Hematopoietic multipotent progenitor cell (in vitro differentiated cells): Measurements from ENCODE around the gene GMDS. TPM values are rescaled to one million over a fixed set of nuclear protein-coding genes. Genes with fewer than 3 reads are reported as not detected.
A peak's percentile ranks its signal among the peaks of the same experiment; 100 is the strongest.

ENCODE experiments used
- DNase-seq, 3 donors: peaks; one replicate each; pipeline ENCODE4 v3.0.0-alpha.2; 2011 to 2015; ENCODE audit warnings: low read depth in 2 of 3, low spot score in 2 of 3
- total RNA-seq: library from RNA; depleted of rRNA; stranded (reverse); fragments of >200 nt; gene quantifications from one replicate; pipeline ENCODE4 v1.2.3, GENCODE V29; 2012

The GMDS gene
- total RNA-seq, result 12.7 TPM

GRCh38 chr6:2245103-2245876, at the start of gene GMDS:
TSS of gene GMDS (minus strand) at chr6:2245605.
- DNase-seq, result peak; percentile 72 to 90 (median 87)

- DNase-seq, result no peak
Observed at GRCh38 chr6:2285510-2285909, 40.1 kb upstream of the GMDS start.

DNA sequence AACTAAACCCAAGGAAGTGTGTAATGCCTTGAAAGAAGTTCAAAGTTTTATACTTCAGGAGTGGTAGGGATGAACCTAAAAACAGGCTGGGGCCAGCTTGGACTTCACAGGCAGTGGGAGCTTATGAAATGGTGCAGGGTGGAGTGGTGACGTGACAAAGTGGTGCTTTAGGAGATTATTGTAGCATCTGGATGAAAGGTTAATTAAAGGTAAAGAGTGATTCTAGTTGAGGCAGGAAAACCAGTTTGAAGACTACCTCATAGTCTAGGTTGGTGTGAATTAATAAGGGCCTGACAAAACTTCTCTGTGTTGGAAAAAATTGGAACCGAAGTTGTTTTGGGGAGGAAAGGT, 30.5 kb upstream of the GMDS start:
- no peak for DNase-seq

GRCh38 chr6:2274981-2275891, 29.8 kb upstream of the GMDS start:
- no peak for DNase-seq

DNA sequence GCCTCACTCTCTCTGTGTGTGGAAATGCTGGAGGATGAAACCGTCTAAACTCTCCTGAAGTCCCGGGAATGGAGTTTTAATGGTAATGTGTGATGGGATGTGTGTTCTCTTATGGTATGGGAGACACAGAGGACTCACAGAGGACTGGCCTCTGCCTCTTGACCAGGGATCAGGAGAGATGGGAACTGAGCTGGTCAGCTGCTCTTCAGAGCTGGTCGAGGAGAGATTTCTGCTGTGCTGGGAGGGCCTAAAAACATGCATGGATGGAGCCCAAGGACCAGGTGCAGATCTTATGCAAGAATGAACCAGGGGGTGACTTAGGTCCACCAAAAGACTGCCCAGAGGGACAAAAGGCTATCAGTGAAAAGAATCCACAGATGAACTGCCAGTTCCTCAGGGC, 27.3 kb upstream of the GMDS start:
- DNase-seq, result no peak

GRCh38 chr6:2270054-2270453, 24.6 kb upstream of the GMDS start:
- DNase-seq, result no peak

DNA sequence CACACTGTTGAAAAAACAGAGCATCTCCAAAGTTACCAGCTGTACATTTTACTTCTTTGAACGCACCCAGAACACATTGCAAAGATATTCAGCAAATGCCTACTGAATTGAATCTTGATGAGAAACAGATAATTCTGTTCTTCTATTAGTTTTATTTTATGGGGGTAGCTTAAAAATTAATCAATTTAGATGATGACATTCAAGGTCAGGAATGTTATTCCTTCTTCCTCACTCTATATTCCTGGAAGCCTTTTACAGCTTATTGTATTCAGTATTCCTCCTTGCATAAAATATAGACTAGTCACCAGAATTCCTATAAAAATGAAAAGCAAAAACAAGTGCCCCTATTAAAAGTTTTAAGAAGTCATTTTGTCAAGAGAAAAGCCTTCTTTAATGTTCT, 21.4 kb upstream of the GMDS start:
- no peak for DNase-seq

- no peak for DNase-seq
Observed at GRCh38 chr6:2266031-2266795, 20.8 kb upstream of the GMDS start.

GRCh38 chr6:2264932-2265331, 19.5 kb upstream of the GMDS start:
- DNase-seq, result no peak

- no peak for DNase-seq
Observed at GRCh38 chr6:2263896-2264295, 18.5 kb upstream of the GMDS start.

DNA sequence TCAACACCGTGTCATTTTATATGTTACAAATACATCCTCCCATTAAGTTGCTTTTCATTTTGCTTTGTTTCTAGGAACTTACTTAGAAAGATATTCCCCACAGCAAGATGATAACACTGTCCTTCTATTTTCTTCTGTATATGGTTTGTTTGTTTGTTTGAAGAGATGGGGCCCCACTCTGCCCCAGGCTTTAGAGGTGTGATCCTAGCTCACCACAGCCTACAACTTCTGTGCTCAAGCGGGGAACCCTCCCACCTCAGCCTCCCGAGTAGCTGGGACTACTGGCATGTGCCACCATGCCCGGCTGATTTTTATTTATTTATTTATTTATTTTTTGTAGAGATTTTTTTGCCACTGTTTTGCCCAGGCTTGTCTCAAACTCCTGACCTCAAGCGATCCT, 14.2 kb upstream of the GMDS start:
- no peak for DNase-seq

- no peak for DNase-seq
Observed at GRCh38 chr6:2259002-2259494, 13.6 kb upstream of the GMDS start.

DNA sequence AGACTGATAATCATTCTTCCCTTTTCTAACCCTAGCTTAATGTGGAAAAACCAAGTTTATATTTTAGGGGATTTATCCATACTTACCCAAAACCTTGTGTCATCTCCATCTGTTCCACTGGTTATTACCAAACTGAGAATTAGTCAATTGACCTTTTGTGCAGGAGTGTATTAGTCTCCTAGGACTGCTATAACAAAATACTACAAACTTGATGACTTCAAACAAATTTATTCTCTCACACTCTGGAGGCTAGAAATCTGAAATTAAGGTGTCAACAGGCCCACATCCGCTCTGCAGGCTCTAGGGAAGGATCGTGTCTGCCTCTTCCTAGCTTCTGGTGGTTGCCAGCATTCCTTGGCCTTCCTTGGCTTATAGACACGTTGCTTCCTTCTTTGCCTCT, 12.7 kb upstream of the GMDS start:
- no peak for DNase-seq

- DNase-seq, result no peak
Observed at GRCh38 chr6:2257363-2257762, 12.0 kb upstream of the GMDS start.

DNA sequence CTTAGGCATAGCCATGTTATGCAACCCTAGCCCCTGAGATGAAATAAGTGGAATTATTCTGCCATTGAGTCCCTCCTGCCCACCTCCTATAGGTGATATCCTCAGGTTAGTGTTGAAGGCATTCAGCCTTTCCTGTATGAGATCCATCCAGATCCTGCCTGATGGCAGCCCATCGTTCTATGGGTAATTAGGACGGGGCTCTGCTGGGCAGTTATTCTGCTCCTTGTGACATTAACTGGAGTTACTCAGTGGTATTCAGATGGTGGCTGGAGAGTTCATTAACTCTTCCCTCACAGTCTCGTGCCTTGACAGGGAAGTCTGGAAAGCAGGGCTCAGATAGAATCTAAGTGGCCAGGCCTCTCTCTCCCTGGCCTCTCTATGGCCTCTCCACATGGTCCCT, 9.3 kb upstream of the GMDS start:
- no peak for DNase-seq

GRCh38 chr6:2249126-2249525, 3.7 kb upstream of the GMDS start:
- no peak for DNase-seq

DNA sequence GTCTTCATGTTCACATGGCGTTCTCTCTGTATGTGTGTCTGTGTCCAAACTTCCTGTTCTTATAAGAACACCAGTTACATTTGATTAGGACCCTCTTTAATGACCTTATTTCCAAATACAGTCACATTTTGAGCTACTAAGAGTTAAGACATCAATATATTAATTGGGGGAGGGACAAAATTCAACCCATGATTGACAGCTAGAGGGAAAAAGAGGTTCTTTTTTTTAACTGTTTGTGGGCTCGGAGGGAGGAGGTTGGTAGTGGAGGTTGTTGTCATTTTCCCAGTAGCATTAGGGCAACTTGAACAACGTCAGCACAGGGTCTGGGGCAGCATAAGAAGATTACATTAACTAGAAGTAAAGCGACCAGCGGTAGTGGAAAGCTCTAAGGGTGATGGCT, 2.3 kb upstream of the GMDS start:
- no peak for DNase-seq

- DNase-seq, result peak; percentile 21 to 76 (median 58)
Observed at GRCh38 chr6:2245877-2246863, 765 bp upstream of the GMDS start.

DNA sequence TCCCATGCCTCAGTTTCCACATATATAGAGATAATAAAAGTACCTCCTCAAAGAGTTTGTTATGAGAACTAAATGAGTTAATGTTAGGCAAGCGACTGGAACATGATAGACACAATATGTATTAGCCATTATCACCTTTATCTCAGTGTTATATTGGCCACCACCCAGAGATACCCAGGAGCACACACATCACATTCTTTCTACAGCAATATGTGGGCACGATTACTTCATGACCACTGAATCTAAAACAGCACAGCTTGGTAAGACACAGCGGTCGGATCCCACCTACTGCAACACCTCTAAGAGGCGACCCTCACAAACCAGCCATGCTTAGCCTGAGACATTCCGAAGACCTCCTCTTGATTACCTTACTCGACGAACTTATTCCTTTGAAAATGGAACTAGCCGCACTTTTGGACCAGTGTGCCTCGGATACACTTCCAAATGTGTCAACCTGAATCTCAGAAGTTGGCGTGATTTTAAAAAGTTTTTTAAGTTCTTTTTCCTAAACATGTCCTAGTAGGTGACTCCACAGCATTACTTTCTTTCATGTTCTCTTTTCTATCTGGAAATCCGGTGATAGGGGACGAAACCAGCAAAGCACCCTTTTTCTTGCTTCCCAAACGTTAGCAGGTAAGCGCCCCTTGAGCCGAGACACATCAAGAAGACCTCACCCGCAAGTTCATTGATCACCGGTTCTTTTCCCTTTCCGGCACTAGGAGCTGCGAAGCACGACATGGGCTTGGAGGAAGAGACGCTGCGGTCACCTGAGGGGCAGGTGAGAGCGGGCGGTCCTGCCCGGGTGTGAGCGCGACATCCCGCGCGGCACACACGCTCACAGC, 923 bp downstream of the GMDS start:
- DNase-seq, result no peak
